ENCODE results near the gene TMEM63C. TPM values are rescaled to one million over a fixed set of nuclear protein-coding genes. Genes with fewer than 3 reads are reported as not detected.

The TMEM63C gene
- total RNA-seq, 4 donors from 2014 or later, result 0.08 to 0.13 (median 0.10) TPM; not detected in 1

GRCh38 chr14:77303417-77304156 lies 122.0 kb downstream of the TMEM63C start:
- WGBS, 2 donors (ENCODE audit: low coverage in 1 of 2), result 50 to 87% methylated on average over 2 to 4 of the region's 4 CpGs
- peaks cover 0 to 35% (median 0%) of the 10 kb centered on the region in 3 donors for H3K4me1 ChIP-seq
- TF ChIP-seq POLR2AphosphoS5 (IDR thresholded peaks at IDR 0.05), result no peak
- TF ChIP-seq POLR2A (IDR thresholded peaks at IDR 0.05), result no peak
- no peak for TF ChIP-seq CTCF (IDR thresholded peaks at IDR 0.05)
- TF ChIP-seq EP300 (IDR thresholded peaks at IDR 0.05), result no peak
- ATAC-seq, result peak; percentile 81
- H3K27ac ChIP-seq, result peak overlapping the region in 1 of 4 donors; percentile 30
- no peaks in the 10 kb centered on the region for H3K9me3 ChIP-seq
- H3K27me3 ChIP-seq, result no peaks in the 10 kb centered on the region
- no peak overlapping the region for H3K4me3 ChIP-seq
- peaks cover 0 to 74% of the 10 kb centered on the region in 2 donors for H3K36me3 ChIP-seq

GRCh38 chr14:77305696-77306095 lies 124.1 kb downstream of the TMEM63C start:
- TF ChIP-seq EP300 (IDR thresholded peaks at IDR 0.05) (no peak), POLR2A (IDR thresholded peaks at IDR 0.05) (no peak), POLR2AphosphoS5 (IDR thresholded peaks at IDR 0.05) (no peak), CTCF (IDR thresholded peaks at IDR 0.05) (no peak)
- Histone ChIP-seq H3K36me3 (peaks cover 0 to 60% of the 10 kb centered on the region in 2 donors), H3K4me1 (peaks cover 0 to 35% (median 0%) of the 10 kb centered on the region in 3 donors), H3K27ac (peak overlapping the region in 3 of 4 donors; percentile 21 to 39 (median 24)), H3K27me3 (no peaks in the 10 kb centered on the region), H3K4me3 (no peak overlapping the region), H3K9me3 (no peaks in the 10 kb centered on the region)
- no peak for ATAC-seq
- WGBS, 2 donors (ENCODE audit: low coverage in 1 of 2), result 73 to 82% methylated on average over 3 to 4 of the region's 4 CpGs

- Histone ChIP-seq H3K4me3 (no peak overlapping the region), H3K27me3 (no peaks in the 10 kb centered on the region), H3K36me3 (peaks cover 0 to 59% of the 10 kb centered on the region in 2 donors), H3K27ac (peak overlapping the region in 2 of 4 donors; percentile 24 to 58), H3K4me1 (peaks cover 0 to 32% (median 0%) of the 10 kb centered on the region in 3 donors), H3K9me3 (no peaks in the 10 kb centered on the region)
- WGBS, 2 donors (ENCODE audit: low coverage in 1 of 2), result 48% methylated on average over 2 of the region's 3 CpGs; no CpG with 5 or more reads in 1 of the 2 donors
- TF ChIP-seq POLR2AphosphoS5 (IDR thresholded peaks at IDR 0.05) (no peak), CTCF (IDR thresholded peaks at IDR 0.05) (no peak), EP300 (IDR thresholded peaks at IDR 0.05) (no peak), POLR2A (IDR thresholded peaks at IDR 0.05) (no peak)
- no peak for ATAC-seq
Observed at GRCh38 chr14:77306416-77306815, 124.8 kb downstream of the TMEM63C start.

GRCh38 chr14:77306851-77307496 lies 125.4 kb downstream of the TMEM63C start:
- peak overlapping the region in 3 of 4 donors; percentile 22 to 58 (median 41) for H3K27ac ChIP-seq
- H3K4me3 ChIP-seq, result no peak overlapping the region
- H3K36me3 ChIP-seq, result peaks cover 0 to 55% of the 10 kb centered on the region in 2 donors
- H3K27me3 ChIP-seq, result no peaks in the 10 kb centered on the region
- peaks cover 0 to 30% (median 0%) of the 10 kb centered on the region in 3 donors for H3K4me1 ChIP-seq
- no peaks in the 10 kb centered on the region for H3K9me3 ChIP-seq
- no peak for TF ChIP-seq EP300 (IDR thresholded peaks at IDR 0.05)
- TF ChIP-seq POLR2A (IDR thresholded peaks at IDR 0.05), result no peak
- no peak for TF ChIP-seq POLR2AphosphoS5 (IDR thresholded peaks at IDR 0.05)
- no peak for TF ChIP-seq CTCF (IDR thresholded peaks at IDR 0.05)
- WGBS, 2 donors (ENCODE audit: low coverage in 1 of 2), result 42 to 44% methylated on average over 2 of the region's 3 CpGs
- ATAC-seq, result no peak

Small RNA genes lying within 50 kb of the gene (small RNA-seq; reads per million reads assigned to genes)
- gene MIR1260A (0 reads per million in 4 donors), gene RF00421 (0 reads per million in 4 donors)

Other genes with a start within 250 kb of the TMEM63C start
- gene IRF2BPL, start 153.1 kb upstream of the TMEM63C start, total RNA-seq, result 10 to 100 TPM; 53.7 to 75.6 (median 59.9) TPM
- 10 to 100 TPM; 49.0 to 74.1 (median 60.4) TPM for gene CIPC, start 83.5 kb upstream of the TMEM63C start, total RNA-seq
- gene ZDHHC22, start 40.0 kb upstream of the TMEM63C start, total RNA-seq, result under 1 TPM in 2 of 4 donors, not detected in 2; 0.12 to 0.40 TPM
- gene NGB, start 89.4 kb downstream of the TMEM63C start, total RNA-seq, result 1 to 10 TPM in 2 of 4 donors, under 1 TPM in 1, not detected in 1; 0.27 to 2.0 (median 1.2) TPM
- 10 to 100 TPM in 3 of 4 donors, 1 to 10 TPM in 1; 8.1 to 20.9 (median 14.4) TPM for gene POMT2, start 139.1 kb downstream of the TMEM63C start, total RNA-seq
- gene GSTZ1, start 139.2 kb downstream of the TMEM63C start, total RNA-seq, result 10 to 100 TPM in 2 of 4 donors, 1 to 10 TPM in 2; 6.3 to 15.4 (median 12.5) TPM
- 10 to 100 TPM; 16.6 to 21.4 (median 20.7) TPM for gene TMED8, start 195.3 kb downstream of the TMEM63C start, total RNA-seq
- 1 to 10 TPM in 2 of 4 donors, under 1 TPM in 1, not detected in 1; 0.20 to 1.5 (median 1.4) TPM for gene SAMD15, start 195.6 kb downstream of the TMEM63C start, total RNA-seq
- not detected for gene NOXRED1, start 241.7 kb downstream of the TMEM63C start, total RNA-seq